Fibroblast of skin of right quadriceps (primary cell): ENCODE measurements around the gene CRHR2.
"Not testable (repeated sequence)": the region's sequence is repeated elsewhere in the genome, so short reads cannot be mapped to it uniquely, and the experiment has no call there.

Experiments used
- DNase-seq: peaks from one replicate; pipeline ENCODE4 v3.0.0-alpha.2; 2013

The CRHR2 gene

GRCh38 chr7:30652132-30652531 lies 30.1 kb downstream of the CRHR2 start:
- no peak for DNase-seq

- DNase-seq: no peak
Measured at GRCh38 chr7:30650421-30650808, 31.8 kb downstream of the CRHR2 start.

- DNase-seq: no peak
Measured at GRCh38 chr7:30649717-30650420, 32.4 kb downstream of the CRHR2 start.

GRCh38 chr7:30648744-30649540 lies 33.3 kb downstream of the CRHR2 start:
- DNase-seq: no peak

GRCh38 chr7:30647589-30648364 lies 34.5 kb downstream of the CRHR2 start:
- DNase-seq: no peak

GRCh38 chr7:30646154-30646553 lies 36.1 kb downstream of the CRHR2 start:
- DNase-seq: no peak

- no peak for DNase-seq
Measured at GRCh38 chr7:30645661-30646060, 36.6 kb downstream of the CRHR2 start.

GRCh38 chr7:30644286-30644955 lies 37.8 kb downstream of the CRHR2 start:
- no peak for DNase-seq

GRCh38 chr7:30642789-30643188 lies 39.5 kb downstream of the CRHR2 start:
- no peak for DNase-seq

- DNase-seq: not testable (repeated sequence)
Measured at GRCh38 chr7:30642322-30642721, 39.9 kb downstream of the CRHR2 start.

- DNase-seq: no peak
Measured at GRCh38 chr7:30635798-30636197, 46.5 kb downstream of the CRHR2 start.

GRCh38 chr7:30634634-30635201 lies 47.5 kb downstream of the CRHR2 start:
- no peak for DNase-seq

- DNase-seq: no peak
Measured at GRCh38 chr7:30634193-30634626, 48.0 kb downstream of the CRHR2 start.

GRCh38 chr7:30633223-30633622 lies 49.0 kb downstream of the CRHR2 start:
- DNase-seq: no peak

- DNase-seq: no peak
Measured at GRCh38 chr7:30630986-30631385, 51.3 kb downstream of the CRHR2 start.

- DNase-seq: no peak
Measured at GRCh38 chr7:30627026-30627425, 55.2 kb downstream of the CRHR2 start.

GRCh38 chr7:30625283-30625682 lies 57.0 kb downstream of the CRHR2 start:
- DNase-seq: no peak

- no peak for DNase-seq
Measured at GRCh38 chr7:30618961-30619360, 63.3 kb downstream of the CRHR2 start.

- no peak for DNase-seq
Measured at GRCh38 chr7:30618080-30618676, 64.1 kb downstream of the CRHR2 start.

- no peak for DNase-seq
Measured at GRCh38 chr7:30617359-30617758, 64.9 kb downstream of the CRHR2 start.

- DNase-seq: no peak
Measured at GRCh38 chr7:30616318-30616717, 65.9 kb downstream of the CRHR2 start.
